Measurements from ENCODE around the gene TBXAS1. TPM values are rescaled to one million over a fixed set of nuclear protein-coding genes. Genes with fewer than 3 reads are reported as not detected.
A peak's percentile ranks its signal among the peaks of the same experiment; 100 is the strongest.

Gene TBXAS1
- total and polyA plus RNA-seq, 5 donors from 2014 or later = 5.2 to 21.2 (median 11.3) TPM

DNA sequence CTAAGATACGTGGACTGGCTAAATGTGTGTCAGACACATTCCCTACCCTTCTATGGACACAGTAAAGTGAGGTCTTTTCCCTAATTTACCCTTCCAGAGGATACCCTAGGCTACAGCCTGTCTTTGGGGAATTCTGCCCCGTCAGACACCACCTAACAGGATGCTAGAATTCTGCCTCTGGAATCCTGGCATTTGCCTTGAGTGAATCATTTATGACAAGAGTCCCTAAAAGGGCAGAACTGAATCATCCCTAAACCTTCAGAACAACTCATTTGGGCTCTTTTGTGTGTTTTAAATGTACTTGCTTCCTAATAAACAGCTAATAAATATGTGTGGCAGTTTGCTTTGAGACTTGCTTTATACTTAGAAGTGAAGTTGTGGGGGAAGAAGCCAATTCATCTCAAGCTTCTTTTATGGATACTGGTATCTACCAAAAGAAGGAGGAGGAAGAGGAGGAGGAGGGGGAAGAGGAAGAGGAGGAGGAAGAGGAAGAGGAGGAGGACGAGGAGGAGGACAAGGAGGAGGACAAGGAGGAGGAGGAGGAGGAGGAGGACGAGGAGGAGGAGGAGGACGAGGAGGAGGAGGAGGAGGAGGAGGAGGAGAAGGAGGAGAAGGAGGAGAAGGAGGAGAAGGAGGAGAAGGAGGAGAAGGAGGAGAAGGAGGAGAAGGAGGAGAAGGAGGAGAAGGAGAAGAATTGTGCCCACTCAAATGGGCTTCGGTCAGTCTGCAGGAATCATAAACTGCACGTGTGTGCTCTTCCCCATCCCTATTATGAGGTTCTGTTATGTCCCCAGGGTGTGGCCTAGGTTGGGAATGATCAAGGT lies 206.5 kb downstream of the TBXAS1 start:
- H3K4me3 ChIP-seq (ENCODE audit: low read depth, low read length) = no peak overlapping the region
- no peaks in the 10 kb centered on the region for H3K9me3 ChIP-seq (ENCODE audit: control insufficient read depth in 2 of 2, low read length in 2 of 2)
- H3K27ac ChIP-seq (ENCODE audit: insufficient read depth, low read length, poor library complexity, severe bottlenecking) = no peak overlapping the region
- peaks cover 76% of the 10 kb centered on the region for H3K36me3 ChIP-seq (ENCODE audit: control insufficient read depth, insufficient read depth, low read length)
- H3K27me3 ChIP-seq (ENCODE audit: control insufficient read depth, insufficient read depth, low read length) = no peaks in the 10 kb centered on the region
- Mint-ChIP-seq H3K27me3 (no peaks in the 10 kb centered on the region), H3K9me3 (no peaks in the 10 kb centered on the region), H3K27ac (peak overlapping the region in 1 of 3 donors; percentile 56), H3K4me3 (no peak overlapping the region), H3K4me1 (peaks cover 6 to 52% (median 29%) of the 10 kb centered on the region in 4 donors), H3K36me3 (peaks cover 56% of the 10 kb centered on the region)
- DNase-seq (no peak), ATAC-seq (ENCODE audit: low read depth in 2 of 2) (no peak)
- peaks cover 10% of the 10 kb centered on the region for H3K4me1 ChIP-seq (ENCODE audit: control insufficient read depth, insufficient read depth, low read length, poor library complexity, severe bottlenecking)

DNA sequence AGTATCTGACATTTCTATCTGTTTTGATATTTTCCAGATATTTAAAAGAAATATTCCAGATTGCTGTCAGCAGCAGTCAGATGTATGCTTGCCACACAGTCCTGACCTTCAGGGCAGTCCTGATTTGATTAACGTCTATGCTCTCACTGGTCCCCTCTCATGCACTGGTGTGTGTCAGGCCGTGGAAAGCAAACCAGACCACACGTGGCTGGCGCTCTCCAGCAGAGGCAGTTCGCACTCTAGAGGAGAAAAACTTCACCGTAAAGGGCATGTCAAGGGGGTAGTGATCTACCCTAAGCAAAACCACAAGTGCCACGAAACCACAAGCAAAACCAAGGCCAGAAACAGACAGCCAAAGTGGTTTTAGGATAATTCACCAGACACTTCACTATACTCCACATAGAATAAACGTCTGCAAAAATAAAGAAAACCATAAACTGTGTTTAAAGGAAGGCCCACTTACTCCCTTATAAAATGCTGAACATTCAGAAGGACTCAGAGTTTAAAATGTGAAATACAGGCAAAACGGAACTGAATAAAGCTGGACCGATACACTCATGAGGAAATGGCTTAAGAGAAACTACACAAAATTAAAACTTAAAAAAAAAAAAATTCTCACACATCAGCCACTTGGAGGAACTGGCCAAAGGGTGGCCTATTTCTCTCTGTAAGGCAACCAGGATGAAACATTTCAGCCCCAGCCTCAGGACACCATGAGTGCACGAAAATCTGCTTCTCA lies 207.3 kb downstream of the TBXAS1 start:
- no peaks in the 10 kb centered on the region for H3K9me3 ChIP-seq (ENCODE audit: control insufficient read depth in 2 of 2, low read length in 2 of 2)
- Mint-ChIP-seq H3K36me3 (peaks cover 57% of the 10 kb centered on the region), H3K4me1 (peaks cover 6 to 57% (median 32%) of the 10 kb centered on the region in 4 donors), H3K27me3 (no peaks in the 10 kb centered on the region), H3K9me3 (no peaks in the 10 kb centered on the region), H3K27ac (peak overlapping the region; percentile 38 to 72 (median 67)), H3K4me3 (peak overlapping the region in 1 of 4 donors; percentile 27)
- no peak overlapping the region for H3K27ac ChIP-seq (ENCODE audit: insufficient read depth, low read length, poor library complexity, severe bottlenecking)
- no peak for ATAC-seq (ENCODE audit: low read depth in 2 of 2)
- peaks cover 83% of the 10 kb centered on the region for H3K36me3 ChIP-seq (ENCODE audit: control insufficient read depth, insufficient read depth, low read length)
- peak in 1 of 3 donors; percentile 24 for DNase-seq
- no peak overlapping the region for H3K4me3 ChIP-seq (ENCODE audit: low read depth, low read length)
- peaks cover 10% of the 10 kb centered on the region for H3K4me1 ChIP-seq (ENCODE audit: control insufficient read depth, insufficient read depth, low read length, poor library complexity, severe bottlenecking)
- H3K27me3 ChIP-seq (ENCODE audit: control insufficient read depth, insufficient read depth, low read length) = no peaks in the 10 kb centered on the region

DNA sequence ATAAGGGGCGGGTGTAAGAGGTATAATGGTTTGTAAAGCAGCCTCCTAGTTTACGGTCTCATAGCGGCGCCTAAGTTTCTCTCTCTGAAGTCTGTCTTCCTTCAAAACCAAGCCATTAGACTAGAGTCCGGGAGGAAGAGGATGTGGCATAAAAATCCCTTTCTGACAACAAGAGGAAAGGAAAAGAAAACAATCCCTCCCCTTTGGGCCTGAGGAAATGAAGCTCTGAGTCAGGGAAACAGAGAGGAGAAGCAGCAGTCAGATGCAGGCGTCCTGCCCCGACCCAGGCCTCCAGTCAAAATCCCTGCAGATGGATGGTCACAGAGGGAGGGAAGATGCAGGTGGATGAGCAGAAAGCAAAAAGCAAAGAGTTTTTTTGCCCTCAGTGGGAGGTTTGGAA lies 210.0 kb downstream of the TBXAS1 start:
- Mint-ChIP-seq H3K36me3 (peaks cover 55% of the 10 kb centered on the region), H3K9me3 (no peaks in the 10 kb centered on the region), H3K27ac (peak overlapping the region in 1 of 3 donors; percentile 77), H3K4me3 (no peak overlapping the region), H3K27me3 (no peaks in the 10 kb centered on the region), H3K4me1 (peaks cover 6 to 48% (median 34%) of the 10 kb centered on the region in 4 donors)
- Histone ChIP-seq H3K27ac (ENCODE audit: insufficient read depth, low read length, poor library complexity, severe bottlenecking) (no peak overlapping the region), H3K4me1 (ENCODE audit: control insufficient read depth, insufficient read depth, low read length, poor library complexity, severe bottlenecking) (peaks cover 10% of the 10 kb centered on the region), H3K9me3 (ENCODE audit: control insufficient read depth in 2 of 2, low read length in 2 of 2) (no peaks in the 10 kb centered on the region), H3K4me3 (ENCODE audit: low read depth, low read length) (no peak overlapping the region), H3K27me3 (ENCODE audit: control insufficient read depth, insufficient read depth, low read length) (no peaks in the 10 kb centered on the region), H3K36me3 (ENCODE audit: control insufficient read depth, insufficient read depth, low read length) (peaks cover 92% of the 10 kb centered on the region)
- DNase-seq = no peak
- no peak for ATAC-seq (ENCODE audit: low read depth in 2 of 2)

DNA sequence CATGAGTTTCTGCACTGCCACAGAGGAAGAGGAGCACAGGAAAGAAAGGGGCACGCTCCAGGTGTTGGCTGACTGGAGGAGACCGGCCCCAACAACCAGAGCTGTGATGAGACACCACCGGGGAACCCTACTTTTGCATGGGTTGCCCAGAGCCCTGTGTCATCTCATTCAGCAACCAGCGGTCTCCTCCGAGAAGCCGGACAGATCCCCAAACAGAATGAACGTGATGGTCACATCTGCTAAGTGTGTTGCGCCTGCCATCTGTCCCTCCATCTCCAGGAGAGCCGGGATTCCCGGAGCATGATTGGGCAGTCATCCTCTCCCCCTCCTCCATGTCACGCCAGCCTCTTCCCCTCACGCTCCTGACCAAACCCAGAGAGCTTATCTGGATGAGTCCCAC lies 210.8 kb downstream of the TBXAS1 start:
- Histone ChIP-seq H3K4me1 (ENCODE audit: control insufficient read depth, insufficient read depth, low read length, poor library complexity, severe bottlenecking) (peaks cover 10% of the 10 kb centered on the region), H3K27me3 (ENCODE audit: control insufficient read depth, insufficient read depth, low read length) (no peaks in the 10 kb centered on the region), H3K27ac (ENCODE audit: insufficient read depth, low read length, poor library complexity, severe bottlenecking) (no peak overlapping the region), H3K4me3 (ENCODE audit: low read depth, low read length) (no peak overlapping the region), H3K9me3 (ENCODE audit: control insufficient read depth in 2 of 2, low read length in 2 of 2) (no peaks in the 10 kb centered on the region), H3K36me3 (ENCODE audit: control insufficient read depth, insufficient read depth, low read length) (peaks cover 92% of the 10 kb centered on the region)
- Mint-ChIP-seq H3K27me3 (no peaks in the 10 kb centered on the region), H3K9me3 (no peaks in the 10 kb centered on the region), H3K36me3 (peaks cover 58% of the 10 kb centered on the region), H3K4me3 (no peak overlapping the region), H3K4me1 (peaks cover 6 to 48% (median 36%) of the 10 kb centered on the region in 4 donors), H3K27ac (no peak overlapping the region)
- ATAC-seq (ENCODE audit: low read depth in 2 of 2) (no peak), DNase-seq (no peak)

DNA sequence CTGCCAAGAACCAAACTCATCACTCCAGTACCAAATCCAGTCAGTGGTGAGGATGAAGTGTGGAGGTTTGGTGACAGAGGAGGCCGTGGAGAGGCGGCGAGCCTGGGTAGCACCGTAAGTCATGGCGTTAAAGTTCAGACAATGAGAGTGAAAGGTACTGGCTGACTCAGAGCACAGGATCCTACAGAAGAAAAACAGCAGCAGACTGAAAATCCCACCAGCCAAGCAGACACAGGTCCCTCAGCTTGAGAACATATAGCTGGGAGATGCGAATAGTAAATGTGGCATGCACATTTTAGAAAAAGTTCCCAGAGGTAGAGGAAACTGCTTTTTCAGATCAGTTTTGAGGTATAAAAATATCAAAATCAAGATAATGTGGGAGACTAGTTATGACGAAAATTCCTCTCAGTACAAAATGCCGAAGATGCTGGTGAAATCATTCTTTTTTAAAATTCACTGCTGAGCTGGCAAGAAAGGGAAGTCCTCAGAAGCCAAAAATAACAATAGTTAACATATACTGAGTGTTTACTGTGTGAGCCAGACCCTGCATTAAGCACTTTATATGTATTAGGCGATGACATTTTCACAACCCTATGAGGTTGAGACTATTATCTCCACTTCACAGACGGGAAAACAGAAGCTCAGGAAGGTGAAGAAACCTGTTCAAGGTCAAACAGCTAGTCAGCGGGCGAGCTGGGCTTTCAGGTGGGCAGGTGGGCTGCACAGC lies 212.8 kb downstream of the TBXAS1 start:
- peaks cover 59% of the 10 kb centered on the region for H3K36me3 Mint-ChIP-seq
- no peak for ATAC-seq (ENCODE audit: low read depth in 2 of 2)
- H3K27ac ChIP-seq (ENCODE audit: insufficient read depth, low read length, poor library complexity, severe bottlenecking) = no peak overlapping the region
- H3K27ac Mint-ChIP-seq = no peak overlapping the region
- DNase-seq = no peak
- no peaks in the 10 kb centered on the region for H3K27me3 ChIP-seq (ENCODE audit: control insufficient read depth, insufficient read depth, low read length)
- no peaks in the 10 kb centered on the region for H3K9me3 ChIP-seq (ENCODE audit: control insufficient read depth in 2 of 2, low read length in 2 of 2)
- H3K4me1 ChIP-seq (ENCODE audit: control insufficient read depth, insufficient read depth, low read length, poor library complexity, severe bottlenecking) = peaks cover 1% of the 10 kb centered on the region
- no peaks in the 10 kb centered on the region for H3K9me3 Mint-ChIP-seq
- peaks cover 6 to 37% (median 25%) of the 10 kb centered on the region in 4 donors for H3K4me1 Mint-ChIP-seq
- H3K4me3 Mint-ChIP-seq = no peak overlapping the region
- H3K36me3 ChIP-seq (ENCODE audit: control insufficient read depth, insufficient read depth, low read length) = peaks cover 96% of the 10 kb centered on the region
- H3K4me3 ChIP-seq (ENCODE audit: low read depth, low read length) = no peak overlapping the region
- H3K27me3 Mint-ChIP-seq = no peaks in the 10 kb centered on the region

DNA sequence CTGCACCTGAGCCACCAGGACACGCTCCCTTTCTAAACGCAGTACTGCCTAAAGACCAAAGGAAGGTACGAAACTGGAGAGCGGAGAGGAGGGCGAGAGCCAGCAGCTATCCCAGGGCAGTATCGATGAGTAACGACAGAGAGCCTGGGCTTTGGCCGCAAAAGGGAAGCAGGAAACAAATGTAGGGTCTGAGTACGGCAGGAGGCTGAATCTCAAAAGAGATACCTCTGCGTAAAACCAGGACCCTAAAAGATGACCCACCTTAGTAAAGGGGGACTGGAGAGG lies 213.3 kb downstream of the TBXAS1 start:
- Mint-ChIP-seq H3K4me1 (peaks cover 6 to 35% (median 24%) of the 10 kb centered on the region in 4 donors), H3K27ac (no peak overlapping the region), H3K4me3 (no peak overlapping the region), H3K27me3 (no peaks in the 10 kb centered on the region), H3K9me3 (no peaks in the 10 kb centered on the region), H3K36me3 (peaks cover 58% of the 10 kb centered on the region)
- Histone ChIP-seq H3K36me3 (ENCODE audit: control insufficient read depth, insufficient read depth, low read length) (peaks cover 93% of the 10 kb centered on the region), H3K27me3 (ENCODE audit: control insufficient read depth, insufficient read depth, low read length) (no peaks in the 10 kb centered on the region), H3K27ac (ENCODE audit: insufficient read depth, low read length, poor library complexity, severe bottlenecking) (no peak overlapping the region), H3K4me3 (ENCODE audit: low read depth, low read length) (no peak overlapping the region), H3K4me1 (ENCODE audit: control insufficient read depth, insufficient read depth, low read length, poor library complexity, severe bottlenecking) (no peaks in the 10 kb centered on the region), H3K9me3 (ENCODE audit: control insufficient read depth in 2 of 2, low read length in 2 of 2) (no peaks in the 10 kb centered on the region)
- DNase-seq (no peak), ATAC-seq (ENCODE audit: low read depth in 2 of 2) (no peak)

DNA sequence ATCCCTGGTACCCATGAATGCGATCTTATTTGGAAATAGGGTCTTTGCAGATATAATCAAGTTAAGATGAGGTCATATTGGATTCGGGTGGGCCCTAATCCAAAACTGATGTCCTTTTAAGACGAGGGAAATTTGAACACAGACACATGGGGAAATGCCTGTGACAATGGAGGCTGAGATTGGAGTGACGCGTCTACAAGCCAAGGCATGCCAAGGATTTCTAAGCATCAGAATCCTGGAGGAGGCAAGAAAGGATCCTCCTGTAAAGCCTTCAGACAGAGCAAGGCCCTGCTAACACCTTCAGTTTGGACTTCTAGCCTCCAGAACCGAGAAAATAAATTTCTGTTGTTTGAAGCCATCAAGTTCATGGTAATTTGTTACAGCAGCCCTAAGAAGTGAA lies 215.2 kb downstream of the TBXAS1 start:
- peaks cover 50% of the 10 kb centered on the region for H3K36me3 Mint-ChIP-seq

More for the DNA sequence above, 215.2 kb downstream of the TBXAS1 start:
- Mint-ChIP-seq H3K9me3 (no peaks in the 10 kb centered on the region), H3K27me3 (no peaks in the 10 kb centered on the region), H3K4me3 (no peak overlapping the region), H3K4me1 (peaks cover 0 to 25% (median 20%) of the 10 kb centered on the region in 4 donors), H3K27ac (no peak overlapping the region)
- Histone ChIP-seq H3K4me1 (ENCODE audit: control insufficient read depth, insufficient read depth, low read length, poor library complexity, severe bottlenecking) (no peaks in the 10 kb centered on the region), H3K36me3 (ENCODE audit: control insufficient read depth, insufficient read depth, low read length) (peaks cover 83% of the 10 kb centered on the region), H3K27ac (ENCODE audit: insufficient read depth, low read length, poor library complexity, severe bottlenecking) (no peak overlapping the region), H3K9me3 (ENCODE audit: control insufficient read depth in 2 of 2, low read length in 2 of 2) (no peaks in the 10 kb centered on the region), H3K4me3 (ENCODE audit: low read depth, low read length) (no peak overlapping the region), H3K27me3 (ENCODE audit: control insufficient read depth, insufficient read depth, low read length) (no peaks in the 10 kb centered on the region)
- DNase-seq (no peak), ATAC-seq (ENCODE audit: low read depth in 2 of 2) (no peak)
